Astrocyte of the spinal cord (primary cell): Measurements from ENCODE around the gene PIGT.

Source experiments
- DNase-seq: peaks from one replicate; pipeline ENCODE4 v3.0.0; 2011; ENCODE audit warnings: low read depth, low spot score
- H3K4me3 ChIP-seq: 2 replicates; pipeline ENCODE4 v1.5.1; 2011; ENCODE audit warnings: low read depth, mild to moderate bottlenecking, low read length, moderate library complexity
- in situ Hi-C: cut with HindIII; loops from 2 replicates; pipeline ENCODE4 v1.10.0; 2017; ENCODE audit warnings: low sequenced_read_pairs
- TF ChIP-seq, protein P1 (sequence below): IDR thresholded peaks from 2 replicates; pipeline ENCODE4 v1.5.1; 2012; ENCODE audit warnings: low read depth, mild to moderate bottlenecking, low read length, inconsistent platforms

PIGT gene

DNA sequence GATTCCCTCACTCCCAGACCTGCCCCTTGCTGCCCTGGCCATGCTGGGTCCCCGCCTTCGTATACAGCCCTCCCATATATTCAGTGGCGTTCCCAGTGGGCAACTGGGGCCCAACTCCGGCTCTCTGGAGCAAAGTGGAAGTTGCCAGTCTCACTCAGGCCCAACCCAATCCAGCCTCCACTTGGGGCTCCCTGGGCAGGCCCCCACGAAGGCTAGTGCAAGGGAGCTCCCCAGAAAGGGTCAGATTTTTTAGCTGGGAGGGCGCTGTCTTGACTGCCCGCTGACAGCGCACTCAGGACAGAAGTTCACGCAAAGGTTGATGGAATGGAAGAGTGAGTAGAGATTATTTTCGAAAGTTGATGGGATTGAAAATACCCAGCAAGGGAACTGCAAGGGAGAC, 43.7 kb upstream of the PIGT start:
- H3K4me3 ChIP-seq: no peak overlapping the region
- in situ Hi-C loops: no loop called here
- TF ChIP-seq, protein P1, sequence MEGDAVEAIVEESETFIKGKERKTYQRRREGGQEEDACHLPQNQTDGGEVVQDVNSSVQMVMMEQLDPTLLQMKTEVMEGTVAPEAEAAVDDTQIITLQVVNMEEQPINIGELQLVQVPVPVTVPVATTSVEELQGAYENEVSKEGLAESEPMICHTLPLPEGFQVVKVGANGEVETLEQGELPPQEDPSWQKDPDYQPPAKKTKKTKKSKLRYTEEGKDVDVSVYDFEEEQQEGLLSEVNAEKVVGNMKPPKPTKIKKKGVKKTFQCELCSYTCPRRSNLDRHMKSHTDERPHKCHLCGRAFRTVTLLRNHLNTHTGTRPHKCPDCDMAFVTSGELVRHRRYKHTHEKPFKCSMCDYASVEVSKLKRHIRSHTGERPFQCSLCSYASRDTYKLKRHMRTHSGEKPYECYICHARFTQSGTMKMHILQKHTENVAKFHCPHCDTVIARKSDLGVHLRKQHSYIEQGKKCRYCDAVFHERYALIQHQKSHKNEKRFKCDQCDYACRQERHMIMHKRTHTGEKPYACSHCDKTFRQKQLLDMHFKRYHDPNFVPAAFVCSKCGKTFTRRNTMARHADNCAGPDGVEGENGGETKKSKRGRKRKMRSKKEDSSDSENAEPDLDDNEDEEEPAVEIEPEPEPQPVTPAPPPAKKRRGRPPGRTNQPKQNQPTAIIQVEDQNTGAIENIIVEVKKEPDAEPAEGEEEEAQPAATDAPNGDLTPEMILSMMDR: no peak
- no peak for DNase-seq

DNA sequence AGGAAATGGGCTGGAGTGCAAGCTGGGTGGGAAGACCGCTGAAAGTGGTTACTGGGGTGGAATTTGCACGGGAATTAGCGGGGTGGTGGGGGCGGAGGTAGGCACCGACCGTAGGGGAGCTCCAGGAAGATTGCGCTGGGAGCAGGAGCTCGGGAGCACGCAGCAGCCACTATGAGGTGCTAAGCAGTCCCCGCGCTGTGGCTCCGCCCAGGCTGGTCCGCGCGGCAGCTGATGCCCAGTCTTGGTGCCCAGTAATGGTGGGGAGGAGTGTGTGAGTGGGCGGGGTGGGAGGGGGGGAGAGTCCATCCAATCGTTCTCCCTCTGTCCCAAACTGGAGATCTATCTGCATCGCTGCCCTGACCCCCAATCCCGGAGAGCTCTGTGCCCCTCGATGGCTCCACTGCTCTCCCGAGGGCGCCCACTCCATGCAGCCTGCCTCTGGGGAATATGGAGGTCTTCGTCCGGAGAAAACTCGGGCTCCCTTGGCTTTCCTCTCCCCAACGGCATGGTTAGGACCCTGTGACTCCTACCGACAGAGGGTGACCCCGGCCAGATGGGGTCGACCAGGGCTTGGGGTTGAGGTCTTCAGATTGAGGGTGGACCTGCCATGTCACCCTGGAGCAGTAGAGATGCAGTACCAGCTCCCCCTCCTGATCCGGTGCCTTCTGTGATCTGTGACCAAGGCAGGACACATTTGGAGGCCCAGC, 43.1 kb upstream of the PIGT start:
- no peak overlapping the region for H3K4me3 ChIP-seq
- TF ChIP-seq, protein P1: no peak
- in situ Hi-C loops: no loop called here
- DNase-seq: no peak

DNA sequence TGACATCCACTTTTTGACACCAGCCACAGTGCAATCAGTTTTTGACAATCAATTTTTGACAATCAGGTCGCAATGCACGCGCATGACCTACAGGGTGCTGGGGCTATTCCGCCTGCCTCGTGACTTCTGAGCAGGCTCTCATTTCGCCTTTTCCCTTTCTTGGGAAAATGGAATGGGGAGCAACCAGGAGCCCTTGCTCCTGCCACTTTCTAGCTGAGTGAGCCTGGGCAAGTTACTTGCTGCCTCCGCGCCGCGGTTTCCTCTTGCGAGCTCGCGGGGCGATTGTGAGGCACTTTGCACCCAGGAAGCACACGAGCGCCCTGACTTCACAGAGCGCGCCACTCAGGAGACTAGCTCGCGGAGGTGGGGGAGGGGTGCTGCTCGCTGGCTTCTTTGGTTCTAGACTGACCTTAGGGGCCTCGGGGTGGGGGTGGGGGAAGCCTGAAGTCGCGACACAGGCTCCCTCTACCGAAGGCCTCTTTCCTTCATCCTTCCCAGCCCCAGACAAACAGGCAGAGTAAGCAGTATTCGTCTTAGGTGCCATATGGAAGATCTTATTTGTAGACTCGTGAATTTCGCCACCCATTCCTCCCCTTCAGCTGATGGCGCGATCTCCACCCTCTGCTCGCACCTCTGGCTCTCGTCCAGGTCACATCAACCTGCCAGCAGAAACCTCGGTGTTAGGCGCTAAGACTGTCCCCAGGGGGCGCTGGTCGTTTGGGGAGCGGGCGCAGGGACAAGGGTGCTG, 42.4 kb upstream of the PIGT start:
- peak; percentile 70 for DNase-seq
- peak overlapping the region; percentile 44 for H3K4me3 ChIP-seq
- TF ChIP-seq, protein P1: peak; percentile 87
- in situ Hi-C loops: no loop called here

DNA sequence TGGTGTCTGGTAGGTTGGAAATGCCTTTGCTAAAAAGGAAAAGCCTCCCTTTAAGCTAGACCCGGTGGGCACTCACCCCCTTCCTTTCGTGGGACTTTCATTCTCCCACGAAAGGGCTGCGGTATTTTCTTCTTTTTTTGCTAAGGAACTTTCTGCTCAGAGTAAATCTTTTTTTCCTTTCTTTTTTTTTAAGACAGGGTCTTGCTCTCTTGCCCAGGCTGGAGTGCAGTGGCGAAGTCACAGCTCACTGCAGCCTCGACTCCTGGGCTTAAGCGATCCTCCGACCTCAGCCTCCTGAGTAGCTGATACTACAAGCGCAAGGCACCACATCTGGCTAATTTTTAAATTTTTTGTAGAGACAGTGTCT, 41.9 kb upstream of the PIGT start:
- in situ Hi-C loops: no loop called here
- H3K4me3 ChIP-seq: peak overlapping the region; percentile 44
- TF ChIP-seq, protein P1: no peak
- DNase-seq: no peak

DNA sequence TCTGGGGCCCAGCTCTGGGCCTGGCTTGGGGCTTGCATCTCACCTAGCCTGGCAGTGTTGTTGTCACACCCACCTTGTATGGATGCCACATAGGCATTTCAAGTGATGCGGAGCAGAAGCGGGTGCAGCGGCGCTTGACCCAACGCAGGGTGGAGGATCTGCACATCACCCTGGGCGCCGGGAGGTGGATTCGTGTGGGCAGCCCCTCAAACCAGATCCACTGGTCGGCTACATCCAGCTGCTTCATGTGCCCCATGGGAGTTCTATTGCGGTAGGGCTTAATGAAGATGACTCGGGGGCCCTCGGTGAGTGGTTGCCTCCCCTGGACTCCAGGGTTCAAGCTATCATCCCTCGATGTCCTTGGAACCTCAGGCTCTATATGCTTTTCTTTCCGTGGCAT, 41.0 kb upstream of the PIGT start:
- no peak for DNase-seq
- in situ Hi-C loops: no loop called here
- H3K4me3 ChIP-seq: no peak overlapping the region
- TF ChIP-seq, protein P1: no peak

DNA sequence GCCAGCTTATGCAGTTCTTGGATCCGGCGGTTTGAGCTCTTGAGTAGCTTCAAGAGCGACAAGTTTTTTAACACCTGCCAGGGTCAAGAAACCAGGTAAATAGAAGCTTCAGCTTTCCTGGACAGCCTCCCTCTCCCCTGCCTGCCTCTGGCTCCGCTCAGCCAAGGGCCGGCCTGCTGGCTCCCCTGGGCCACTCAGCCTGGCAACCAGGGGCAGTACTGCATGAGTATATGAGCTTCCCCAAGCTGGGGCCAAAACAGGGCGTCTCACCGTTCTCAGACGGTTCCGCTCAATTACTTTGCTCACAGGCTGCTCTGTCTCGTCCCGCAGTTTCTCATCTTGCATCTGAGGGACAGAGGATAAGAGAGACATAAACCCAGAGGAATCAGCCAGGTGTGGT, 38.7 kb upstream of the PIGT start:
- DNase-seq: no peak
- H3K4me3 ChIP-seq: no peak overlapping the region
- in situ Hi-C loops: no loop called here
- TF ChIP-seq, protein P1: no peak
